ENCODE measurements around the gene PDGFD.

DNA sequence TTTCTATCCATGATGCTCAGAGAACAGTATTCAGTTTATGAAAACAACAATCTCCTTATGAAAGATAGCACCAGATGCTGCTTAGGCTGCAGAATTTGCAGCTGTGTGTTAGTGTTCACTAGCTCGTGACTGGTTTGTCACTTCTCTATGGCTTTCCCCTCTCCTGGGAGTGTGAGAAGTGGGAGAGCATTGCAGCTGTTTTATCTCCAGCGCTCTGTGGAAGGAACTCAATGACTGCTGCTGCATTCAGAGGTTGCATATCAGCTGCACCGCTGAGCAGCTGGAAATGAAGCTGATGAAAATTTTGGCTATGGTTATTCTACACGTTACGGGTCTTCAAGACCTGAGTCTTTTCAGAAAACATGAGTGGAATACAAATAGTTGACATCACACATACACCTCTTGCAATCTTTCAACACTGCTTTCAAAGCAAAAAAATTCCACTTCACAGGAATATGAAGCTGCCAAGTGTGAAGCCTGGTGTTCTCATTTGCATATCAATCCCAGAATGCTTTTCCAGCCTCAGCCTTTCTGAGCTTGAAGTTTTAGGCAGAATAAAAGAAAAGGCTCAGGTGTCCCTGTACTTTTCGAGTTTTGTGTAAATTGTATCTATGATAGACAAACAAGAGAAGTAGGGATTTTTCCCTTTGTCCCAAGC is 276.8 kb downstream of the PDGFD start:
- TF ChIP-seq EZH2 (IDR thresholded peaks at IDR 0.05) (no peak), POLR2AphosphoS5 (IDR thresholded peaks at IDR 0.05; ENCODE audit: borderline replicate concordance, low read depth, low read length) (no peak)

All from SK-N-MC (cell line).